Endothelial cell of umbilical vein (primary cell): ENCODE data around the gene TLR8. TPM values are rescaled to one million over a fixed set of nuclear protein-coding genes. Genes with fewer than 3 reads are reported as not detected.

ENCODE experiments used
- BruUV-seq: library from RNA; stranded (reverse); fragments of 400-500 nt; replicated peaks from 2 replicates; lab custom pipeline; 2021; lab: Mats Ljungman, UMichigan
- CTCF ChIA-PET: fragments of 300-600, 350-600 bp; sonication (Branson Sonifier 250); formaldehyde crosslinking; loops from one replicate; lab custom pipeline; 2021; ENCODE audit warnings: antibody characterized with exemption, inconsistent platforms; lab: Charles Lee
- POLR2A ChIA-PET: fragments of 300-600, 350-600 bp; sonication (Branson Sonifier 250); formaldehyde crosslinking; loops from one replicate; lab custom pipeline; 2021; ENCODE audit warnings: antibody characterized with exemption, inconsistent platforms; lab: Charles Lee
- DNase-seq: peaks from one replicate; pipeline ENCODE4 v3.0.0-alpha.2; 2011; ENCODE audit warnings: low read depth, low spot score
- FAIRE-seq: peaks from 2 replicates; lab custom pipeline; 2011; peaks lifted over from hg19 to GRCh38; lab: Jason Lieb, UNC
- H2AFZ ChIP-seq: 2 replicates; pipeline ENCODE4 v1.6.0; 2012; ENCODE audit warnings: low read depth, low read length, control low read depth, inconsistent platforms
- H3K27ac ChIP-seq: 2 replicates; pipeline ENCODE4 v1.5.1; 2011; ENCODE audit warnings: low read depth, mild to moderate bottlenecking, control low read depth, low read length, moderate library complexity; ENCODE audit not compliant: insufficient read depth
- H3K27me3 ChIP-seq, 2 experiments: 2 replicates each; pipeline versions ENCODE4 v1.6.0 to v1.6.1; 2011; ENCODE audit warnings: low read length in 2 of 2, mixed read lengths in 1 of 2; ENCODE audit not compliant: control insufficient read depth in 2 of 2, insufficient read depth in 2 of 2
- H3K36me3 ChIP-seq, 2 experiments: 2 replicates in 1 of 2; 3 replicates in 1 of 2; pipeline ENCODE4 v1.5.1; 2011; ENCODE audit warnings: low read length in 2 of 2, mild to moderate bottlenecking in 1 of 2, moderate library complexity in 1 of 2; ENCODE audit not compliant: control insufficient read depth in 2 of 2, insufficient read depth in 2 of 2; ENCODE audit errors: extremely low read depth in 1 of 2
- H3K4me1 ChIP-seq: 3 replicates; pipeline ENCODE4 v1.5.1; 2011; ENCODE audit warnings: mild to moderate bottlenecking, low read length; ENCODE audit not compliant: control insufficient read depth, insufficient read depth; ENCODE audit errors: extremely low read depth
- H3K4me2 ChIP-seq: 2 replicates; pipeline ENCODE4 v1.6.1; 2011; ENCODE audit warnings: low read length, control low read depth, mixed read lengths; ENCODE audit not compliant: insufficient read depth
- H3K4me3 ChIP-seq, 3 experiments: fragments of 200-600 bp in 1 of 3; sonication (generic), shearing (Covaris generic) in 1 of 3; replicated peaks in 1 of 3; 2 replicates each; pipeline ENCODE4 v1.5.1; 2011 to 2016; ENCODE audit warnings: control low read depth in 3 of 3, low read length in 3 of 3, mild to moderate bottlenecking in 2 of 3, inconsistent platforms in 1 of 3, low read depth in 1 of 3, moderate library complexity in 1 of 3; ENCODE audit not compliant: insufficient read depth in 1 of 3
- H3K79me2 ChIP-seq: 2 replicates; pipeline ENCODE4 v1.6.0; 2012; ENCODE audit warnings: low read length, inconsistent platforms; ENCODE audit not compliant: control insufficient read depth, insufficient read depth
- H3K9ac ChIP-seq: replicated peaks from 2 replicates; pipeline ENCODE3; 2011; ENCODE audit warnings: low read length, control low read depth; ENCODE audit not compliant: insufficient read depth; ENCODE audit errors: extremely low read depth
- H3K9me1 ChIP-seq: replicated peaks from 3 replicates; pipeline ENCODE4 v1.6.0; 2011; ENCODE audit warnings: mild to moderate bottlenecking, low read length; ENCODE audit not compliant: control insufficient read depth, insufficient read depth; ENCODE audit errors: extremely low read depth
- H3K9me3 ChIP-seq: replicated peaks from 2 replicates; pipeline ENCODE4 v1.5.1; 2012; ENCODE audit warnings: low read length, inconsistent platforms; ENCODE audit not compliant: control insufficient read depth, insufficient read depth
- H4K20me1 ChIP-seq: replicated peaks from 2 replicates; pipeline ENCODE3; 2011; ENCODE audit warnings: mild to moderate bottlenecking, low read length; ENCODE audit not compliant: control insufficient read depth, insufficient read depth; ENCODE audit errors: extremely low read depth
- EZH2 ChIP-seq: IDR thresholded peaks from 2 replicates; pipeline ENCODE4 v1.6.1; 2012; ENCODE audit warnings: borderline replicate concordance, low read depth, mild to moderate bottlenecking, moderate library complexity, low read length, inconsistent platforms; ENCODE audit not compliant: severe bottlenecking
- FOS ChIP-seq: IDR thresholded peaks from 2 replicates; pipeline ENCODE4 v1.6.1; 2011; ENCODE audit warnings: mild to moderate bottlenecking, low read length, moderate library complexity, borderline replicate concordance; ENCODE audit not compliant: insufficient read depth
- GATA2 ChIP-seq: IDR thresholded peaks from 2 replicates; pipeline ENCODE4 v1.7.0; 2011; ENCODE audit warnings: low read depth, mild to moderate bottlenecking, moderate library complexity, mixed read lengths, low read length; ENCODE audit not compliant: insufficient read length, insufficient read depth
- JUN ChIP-seq: IDR thresholded peaks from 2 replicates; pipeline ENCODE4 v1.6.1; 2011; ENCODE audit warnings: borderline replicate concordance, low read depth; ENCODE audit not compliant: insufficient read length, insufficient read depth
- MYC ChIP-seq: IDR thresholded peaks from one replicate; pipeline ENCODE4 v1.6.1; 2011; ENCODE audit warnings: mild to moderate bottlenecking, low read depth, low read length
- POLR2A ChIP-seq: IDR thresholded peaks from 2 replicates; pipeline ENCODE4 v1.6.1; 2012; ENCODE audit warnings: low read depth, mild to moderate bottlenecking, control low read depth, low read length
- POLR2AphosphoS5 ChIP-seq: IDR thresholded peaks from 2 replicates; pipeline ENCODE4 v1.6.1; 2012; ENCODE audit warnings: low read depth, mild to moderate bottlenecking, control low read depth, low read length, moderate library complexity; ENCODE audit not compliant: insufficient read depth
- dilution Hi-C: fragments of 300-500 bp; cut with MboI; formaldehyde crosslinking; loops from one replicate; pipeline ENCODE4 v1.15.0; 2019; ENCODE audit warnings: low sequenced_read_pairs; ENCODE audit not compliant: extremely low pct_ligation_motif_present
- intact Hi-C: fragments of 100-400 bp; cut with micrococcal nuclease; formaldehyde crosslinking; loops from one replicate; pipeline ENCODE4 v1.10.0; 2022
- polyA plus RNA-seq, 4 experiments: library from polyadenylated mRNA; depleted of rRNA in 3 of 4; stranded (reverse) in 3 of 4; unstranded in 1 of 4; fragments of >200 nt; gene quantifications; 2 replicates each; pipeline versions ENCODE4 v1.2.1 to v1.2.3, GENCODE V29; 2011 to 2012; ENCODE audit warnings: missing spikeins in 1 of 4
- total RNA-seq: library from RNA; stranded (reverse); gene quantifications from 2 replicates; pipeline ENCODE4 v1.2.3, GENCODE V29; 2021
- TF ChIP-seq, protein P1 (sequence below): IDR thresholded peaks from 2 replicates; pipeline ENCODE4 v1.6.1; 2011; ENCODE audit not compliant: insufficient read depth, insufficient read length
- TF ChIP-seq, protein P2 (sequence below), 2 donors: IDR thresholded peaks; 1 replicate in 1 of 2; 2 replicates in 1 of 2; pipeline ENCODE4 v1.5.1; 2011; ENCODE audit warnings: low read length in 2 of 2, mild to moderate bottlenecking in 2 of 2, moderate library complexity in 2 of 2, control low read depth in 1 of 2, inconsistent platforms in 1 of 2, low read depth in 1 of 2; ENCODE audit not compliant: insufficient read depth in 1 of 2; ENCODE audit errors: extremely low read depth in 1 of 2

The TLR8 gene
- total and polyA plus RNA-seq, 2 donors (not counting 3 experiments of a cell fraction or from before 2014, with no cell fraction given): not detected

- H3K4me1 ChIP-seq: peaks cover 2% of the 10 kb centered on the region
- dilution Hi-C loops (no loop called here), intact Hi-C loops (no loop called here)
- no peak overlapping the region for H3K9ac ChIP-seq
- peaks cover 0 to 2% of the 10 kb centered on the region in 2 experiments for H3K27me3 ChIP-seq
- H3K36me3 ChIP-seq: no peaks in the 10 kb centered on the region
- H3K4me2 ChIP-seq: no peak overlapping the region
- TF ChIP-seq JUN: no peak
- TF ChIP-seq FOS: no peak
- TF ChIP-seq, protein P1, sequence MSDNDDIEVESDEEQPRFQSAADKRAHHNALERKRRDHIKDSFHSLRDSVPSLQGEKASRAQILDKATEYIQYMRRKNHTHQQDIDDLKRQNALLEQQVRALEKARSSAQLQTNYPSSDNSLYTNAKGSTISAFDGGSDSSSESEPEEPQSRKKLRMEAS: no peak
- TF ChIP-seq EZH2: no peak
- TF ChIP-seq, protein P2, sequence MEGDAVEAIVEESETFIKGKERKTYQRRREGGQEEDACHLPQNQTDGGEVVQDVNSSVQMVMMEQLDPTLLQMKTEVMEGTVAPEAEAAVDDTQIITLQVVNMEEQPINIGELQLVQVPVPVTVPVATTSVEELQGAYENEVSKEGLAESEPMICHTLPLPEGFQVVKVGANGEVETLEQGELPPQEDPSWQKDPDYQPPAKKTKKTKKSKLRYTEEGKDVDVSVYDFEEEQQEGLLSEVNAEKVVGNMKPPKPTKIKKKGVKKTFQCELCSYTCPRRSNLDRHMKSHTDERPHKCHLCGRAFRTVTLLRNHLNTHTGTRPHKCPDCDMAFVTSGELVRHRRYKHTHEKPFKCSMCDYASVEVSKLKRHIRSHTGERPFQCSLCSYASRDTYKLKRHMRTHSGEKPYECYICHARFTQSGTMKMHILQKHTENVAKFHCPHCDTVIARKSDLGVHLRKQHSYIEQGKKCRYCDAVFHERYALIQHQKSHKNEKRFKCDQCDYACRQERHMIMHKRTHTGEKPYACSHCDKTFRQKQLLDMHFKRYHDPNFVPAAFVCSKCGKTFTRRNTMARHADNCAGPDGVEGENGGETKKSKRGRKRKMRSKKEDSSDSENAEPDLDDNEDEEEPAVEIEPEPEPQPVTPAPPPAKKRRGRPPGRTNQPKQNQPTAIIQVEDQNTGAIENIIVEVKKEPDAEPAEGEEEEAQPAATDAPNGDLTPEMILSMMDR (IDR thresholded peaks at IDR 0.05; ENCODE audit: extremely low read depth in 1 of 2, insufficient read depth in 1 of 2, low read depth in 1 of 2, low read length in 2 of 2): no peak
- no peak for TF ChIP-seq POLR2A
- no peak for TF ChIP-seq MYC
- no peak for TF ChIP-seq POLR2AphosphoS5
- TF ChIP-seq GATA2: no peak
- no peaks in the 10 kb centered on the region for H3K79me2 ChIP-seq
- H3K4me3 ChIP-seq: no peak overlapping the region
- BruUV-seq: no TSS peak
- H3K9me1 ChIP-seq: no peaks in the 10 kb centered on the region
- FAIRE-seq: no peak
- POLR2A ChIA-PET: no interaction called here
- no peaks in the 10 kb centered on the region for H4K20me1 ChIP-seq
- CTCF ChIA-PET: interaction anchor here (1.1 kb wide), 1 partner anchor 84 kb away, joined by 3 read pairs; no protein-coding TSS in a partner anchor
- H2AFZ ChIP-seq: no peak overlapping the region
- DNase-seq: no peak
- no peaks in the 10 kb centered on the region for H3K9me3 ChIP-seq
- no peak overlapping the region for H3K27ac ChIP-seq
Measured at GRCh38 chrX:12898073-12898472, 8.3 kb upstream of the TLR8 start.
